ENCODE measurements around the gene MYO7A.

Gene MYO7A

DNA sequence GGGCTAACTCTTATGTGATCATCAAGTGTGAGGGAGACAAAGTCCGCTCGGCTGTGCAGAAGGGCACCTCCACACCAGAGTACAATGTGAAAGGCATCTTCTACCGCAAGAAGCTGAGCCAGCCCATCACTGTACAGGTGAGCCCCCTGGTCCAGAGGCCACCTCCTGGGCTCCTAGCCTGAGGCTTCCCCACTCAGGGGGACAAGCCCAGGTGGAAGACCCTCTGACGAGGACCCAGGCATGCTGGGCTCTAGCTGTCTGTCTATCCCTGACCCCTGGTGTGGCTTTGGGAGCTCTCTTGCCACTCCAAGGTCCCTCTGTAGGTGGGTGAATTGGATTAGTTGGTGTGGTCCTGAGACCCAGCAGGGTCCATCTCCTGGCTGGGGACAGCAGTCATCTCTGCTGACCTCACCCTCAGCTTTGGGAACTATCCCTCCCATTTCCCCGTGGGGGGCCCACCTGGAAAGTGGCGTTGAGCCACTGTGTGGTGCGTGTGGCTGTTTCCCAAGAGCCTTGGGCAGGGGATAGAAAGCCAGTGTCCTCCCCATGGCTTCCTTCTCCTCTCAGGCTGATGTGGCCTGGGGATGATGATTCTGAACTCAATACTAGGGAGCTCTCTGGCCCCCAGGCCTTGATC, 5.4 kb upstream of the MYO7A start:
- TF ChIP-seq, protein P1, sequence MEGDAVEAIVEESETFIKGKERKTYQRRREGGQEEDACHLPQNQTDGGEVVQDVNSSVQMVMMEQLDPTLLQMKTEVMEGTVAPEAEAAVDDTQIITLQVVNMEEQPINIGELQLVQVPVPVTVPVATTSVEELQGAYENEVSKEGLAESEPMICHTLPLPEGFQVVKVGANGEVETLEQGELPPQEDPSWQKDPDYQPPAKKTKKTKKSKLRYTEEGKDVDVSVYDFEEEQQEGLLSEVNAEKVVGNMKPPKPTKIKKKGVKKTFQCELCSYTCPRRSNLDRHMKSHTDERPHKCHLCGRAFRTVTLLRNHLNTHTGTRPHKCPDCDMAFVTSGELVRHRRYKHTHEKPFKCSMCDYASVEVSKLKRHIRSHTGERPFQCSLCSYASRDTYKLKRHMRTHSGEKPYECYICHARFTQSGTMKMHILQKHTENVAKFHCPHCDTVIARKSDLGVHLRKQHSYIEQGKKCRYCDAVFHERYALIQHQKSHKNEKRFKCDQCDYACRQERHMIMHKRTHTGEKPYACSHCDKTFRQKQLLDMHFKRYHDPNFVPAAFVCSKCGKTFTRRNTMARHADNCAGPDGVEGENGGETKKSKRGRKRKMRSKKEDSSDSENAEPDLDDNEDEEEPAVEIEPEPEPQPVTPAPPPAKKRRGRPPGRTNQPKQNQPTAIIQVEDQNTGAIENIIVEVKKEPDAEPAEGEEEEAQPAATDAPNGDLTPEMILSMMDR (IDR thresholded peaks at IDR 0.05; ENCODE audit: insufficient read depth, low read depth, low read length, missing control alignments), result no peak
- H3K4me3 ChIP-seq (ENCODE audit: low read depth, low read length), result no peak overlapping the region
- DNase-seq (ENCODE audit: low read depth), result no peak

DNA sequence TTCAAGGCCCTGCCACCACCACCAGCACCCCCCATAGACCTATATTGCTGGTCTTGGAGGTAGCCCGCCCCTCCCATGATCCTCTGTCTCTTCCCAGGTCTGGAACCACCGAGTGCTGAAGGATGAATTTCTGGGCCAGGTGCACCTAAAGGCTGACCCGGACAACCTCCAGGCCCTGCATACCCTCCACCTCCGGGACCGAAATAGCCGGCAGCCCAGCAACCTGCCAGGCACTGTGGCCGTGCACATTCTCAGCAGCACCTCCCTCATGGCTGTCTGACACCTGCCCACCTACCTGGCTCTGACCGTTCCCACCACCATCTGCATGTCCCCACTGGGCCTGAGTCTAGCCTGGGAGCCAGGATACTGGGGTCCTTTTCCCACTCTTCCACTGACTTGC, 4.5 kb upstream of the MYO7A start:
- no peak for DNase-seq (ENCODE audit: low read depth)
- TF ChIP-seq, protein P1 (IDR thresholded peaks at IDR 0.05; ENCODE audit: insufficient read depth, low read depth, low read length, missing control alignments), result no peak
- no peak overlapping the region for H3K4me3 ChIP-seq (ENCODE audit: low read depth, low read length)

DNA sequence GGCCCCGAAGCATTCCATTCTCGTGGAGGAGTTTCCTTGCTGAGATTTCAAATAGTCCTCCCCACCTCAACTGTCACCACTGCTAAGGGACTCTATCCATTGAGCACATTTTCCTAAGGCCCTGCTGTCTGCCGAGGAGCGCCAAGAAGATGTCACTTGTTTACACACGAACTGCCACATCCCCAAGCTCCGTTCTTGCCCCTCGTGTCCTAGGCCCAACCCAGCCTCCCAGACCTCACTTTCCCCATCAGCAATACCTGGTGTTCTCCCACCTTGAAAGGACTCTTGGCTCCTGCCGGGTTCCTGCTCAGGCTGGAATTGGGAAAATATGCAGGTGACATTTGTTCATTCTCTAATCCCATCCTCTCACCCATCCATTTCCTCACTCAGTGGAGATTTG, 4.0 kb upstream of the MYO7A start:
- TF ChIP-seq, protein P1 (IDR thresholded peaks at IDR 0.05; ENCODE audit: insufficient read depth, low read depth, low read length, missing control alignments), result no peak
- no peak for DNase-seq (ENCODE audit: low read depth)
- H3K4me3 ChIP-seq (ENCODE audit: low read depth, low read length), result no peak overlapping the region

DNA sequence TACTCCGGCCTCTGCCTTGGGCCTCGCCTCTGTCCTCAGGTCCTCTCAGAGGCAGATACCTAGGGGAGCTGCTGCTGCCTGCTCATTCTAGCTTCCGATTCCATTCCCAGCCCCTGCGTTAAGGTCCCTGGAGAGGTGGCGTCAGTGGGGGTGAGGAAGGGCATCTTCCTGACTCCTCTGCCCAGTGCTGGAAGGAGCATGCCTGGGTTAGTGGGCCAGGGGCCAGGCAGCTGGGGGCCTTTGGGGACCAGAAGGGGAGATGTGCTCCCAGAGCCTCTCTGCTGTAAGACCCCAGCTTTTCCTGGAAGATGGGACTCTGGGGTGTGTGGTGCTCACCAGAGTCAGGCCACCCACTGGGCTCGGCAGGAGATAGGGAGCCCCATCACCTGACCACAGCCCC, 3.6 kb upstream of the MYO7A start:
- H3K4me3 ChIP-seq (ENCODE audit: low read depth, low read length), result no peak overlapping the region
- DNase-seq (ENCODE audit: low read depth), result no peak
- TF ChIP-seq, protein P1 (IDR thresholded peaks at IDR 0.05; ENCODE audit: insufficient read depth, low read depth, low read length, missing control alignments), result no peak

DNA sequence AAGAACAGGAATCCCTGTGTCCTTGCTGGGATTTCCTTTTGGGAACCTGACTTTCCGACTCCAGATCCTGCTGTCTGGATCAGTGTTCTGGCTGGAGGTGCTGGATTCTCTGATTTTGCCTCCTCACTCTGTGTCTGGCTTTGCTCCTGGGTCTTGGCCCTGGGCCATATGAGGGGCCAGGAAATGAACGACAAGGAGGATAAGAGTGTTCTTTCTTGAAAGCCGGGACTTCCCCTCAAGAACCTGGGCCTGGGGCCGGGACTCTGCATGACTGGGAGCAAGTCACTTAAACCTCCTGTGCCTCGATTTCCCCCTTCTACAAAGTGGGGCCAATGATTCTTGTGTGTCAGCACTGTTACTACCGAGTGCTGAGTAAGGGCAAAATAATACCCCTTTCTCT, 2.9 kb upstream of the MYO7A start:
- TF ChIP-seq, protein P1 (IDR thresholded peaks at IDR 0.05; ENCODE audit: insufficient read depth, low read depth, low read length, missing control alignments), result no peak
- no peak for DNase-seq (ENCODE audit: low read depth)
- no peak overlapping the region for H3K4me3 ChIP-seq (ENCODE audit: low read depth, low read length)

DNA sequence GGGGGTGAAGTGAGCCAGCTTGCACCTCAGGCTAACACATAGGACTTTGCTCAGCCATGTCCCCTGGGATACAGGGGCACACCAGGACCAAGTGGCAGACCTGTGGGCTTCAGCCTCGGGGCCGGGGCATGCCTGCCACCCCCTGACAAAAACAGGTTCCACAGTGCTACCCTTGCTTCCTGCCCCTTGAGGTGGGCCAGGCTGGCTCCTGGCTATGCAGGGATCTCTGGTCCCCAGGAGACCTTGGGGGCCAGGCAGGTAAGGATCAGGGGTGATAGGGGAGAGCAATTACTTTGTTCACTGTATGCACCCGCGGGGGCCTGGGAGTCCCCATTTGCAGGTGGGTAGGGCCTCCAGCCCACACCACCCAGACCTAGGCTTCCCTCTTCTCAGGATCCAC, 2.4 kb upstream of the MYO7A start:
- no peak overlapping the region for H3K4me3 ChIP-seq (ENCODE audit: low read depth, low read length)
- no peak for DNase-seq (ENCODE audit: low read depth)
- TF ChIP-seq, protein P1 (IDR thresholded peaks at IDR 0.05; ENCODE audit: insufficient read depth, low read depth, low read length, missing control alignments), result no peak

DNA sequence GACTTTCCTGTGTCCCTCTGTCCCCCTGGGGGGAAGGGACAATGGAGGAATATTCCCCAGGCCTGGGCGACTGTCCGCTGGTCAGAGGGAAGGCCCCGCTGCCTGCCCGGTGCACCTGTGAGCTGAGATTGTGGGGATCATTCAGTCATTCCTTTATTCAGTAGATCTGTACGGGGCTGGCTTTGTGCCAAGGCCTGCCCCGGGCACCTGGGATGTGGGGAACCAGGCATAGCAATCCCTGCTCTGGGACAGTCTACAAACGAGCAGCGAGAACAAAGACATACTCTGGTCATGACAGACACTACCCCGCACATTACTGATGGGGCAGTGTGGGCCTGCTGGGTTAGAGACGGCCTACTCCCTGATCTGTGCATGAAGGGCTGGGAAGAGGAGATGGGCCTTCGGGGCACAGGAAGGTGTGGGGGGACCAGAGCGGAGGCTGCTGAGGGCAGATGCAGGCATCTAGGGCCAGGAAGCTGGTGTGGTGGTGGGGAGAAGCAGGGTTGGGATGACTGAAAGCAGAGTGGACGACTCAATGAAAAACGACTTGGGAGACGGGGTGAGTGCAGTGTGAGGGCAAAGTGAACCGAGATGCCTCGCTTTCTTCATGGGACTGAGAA, 1.8 kb upstream of the MYO7A start:
- DNase-seq (ENCODE audit: low read depth), result no peak
- no peak overlapping the region for H3K4me3 ChIP-seq (ENCODE audit: low read depth, low read length)
- TF ChIP-seq, protein P1 (IDR thresholded peaks at IDR 0.05; ENCODE audit: insufficient read depth, low read depth, low read length, missing control alignments), result no peak
